MCF 10A (cell line): ENCODE data around the gene CDH11. TPM values are rescaled to one million over a fixed set of nuclear protein-coding genes. Genes with fewer than 3 reads are reported as not detected.

Source experiments
- BruUV-seq: library from RNA; stranded (reverse); fragments of 400-500 nt; replicated peaks from 2 replicates; lab custom pipeline; 2021; lab: Mats Ljungman, UMichigan
- CTCF ChIA-PET: fragments of 300-600 bp; sonication (Branson Sonifier 250); formaldehyde crosslinking; extraction: SDS; loops from one replicate; lab custom pipeline; 2021; ENCODE audit warnings: antibody characterized with exemption, inconsistent platforms; lab: Yijun Ruan, JAX
- POLR2A ChIA-PET: fragments of 300-600, 350-650 bp; sonication (Branson Sonifier 250); formaldehyde crosslinking; extraction: SDS; loops from one replicate; lab custom pipeline; 2020; ENCODE audit warnings: antibody characterized with exemption, inconsistent platforms; lab: Yijun Ruan, JAX
- DNase-seq: peaks from one replicate; pipeline ENCODE4 v3.0.0-alpha.2; 2018; ENCODE audit not compliant: unreplicated experiment
- H3K27ac Mint-ChIP-seq: one replicate; pipeline ENCODE4 v1.8.0; 2022; ENCODE audit warnings: mild to moderate bottlenecking, low read depth, mixed read lengths; ENCODE audit not compliant: unreplicated experiment
- H3K27me3 Mint-ChIP-seq: one replicate; pipeline ENCODE4 v1.8.0; 2022; ENCODE audit warnings: mixed read lengths; ENCODE audit not compliant: insufficient read depth, unreplicated experiment
- H3K36me3 Mint-ChIP-seq: one replicate; pipeline ENCODE4 v1.8.0; 2022; ENCODE audit warnings: mild to moderate bottlenecking, moderate library complexity, mixed read lengths; ENCODE audit not compliant: insufficient read depth, unreplicated experiment
- H3K4me1 Mint-ChIP-seq: one replicate; pipeline ENCODE4 v1.8.0; 2022; ENCODE audit warnings: mixed read lengths; ENCODE audit not compliant: insufficient read depth, unreplicated experiment
- H3K4me3 Mint-ChIP-seq: one replicate; pipeline ENCODE4 v1.8.0; 2022; ENCODE audit warnings: mild to moderate bottlenecking, moderate library complexity, mixed read lengths; ENCODE audit not compliant: unreplicated experiment
- H3K9me3 Mint-ChIP-seq: one replicate; pipeline ENCODE4 v1.8.0; 2022; ENCODE audit warnings: mixed read lengths; ENCODE audit not compliant: unreplicated experiment
- CTCF ChIP-seq: fragments of 200-600 bp; IDR thresholded peaks from one replicate; pipeline ENCODE4 v1.8.0; 2022; ENCODE audit warnings: antibody characterized with exemption, mild to moderate bottlenecking; ENCODE audit not compliant: unreplicated experiment
- intact Hi-C: fragments of 100-400 bp; cut with micrococcal nuclease; formaldehyde crosslinking; loops from 2 replicates; pipeline ENCODE4 v1.14.1; 2022
- total RNA-seq: library from RNA; stranded (reverse); gene quantifications from 2 replicates; pipeline ENCODE4 v1.2.3, GENCODE V29; 2022

The CDH11 gene
- total RNA-seq, 1 experiment from 2014 or later = 0.33 TPM

GRCh38 chr16:64950731-64951130 is 171.1 kb downstream of the CDH11 start:
- intact Hi-C loops = no loop called here
- Mint-ChIP-seq H3K9me3 (no peaks in the 10 kb centered on the region), H3K27me3 (no peaks in the 10 kb centered on the region), H3K27ac (no peak overlapping the region), H3K36me3 (no peaks in the 10 kb centered on the region), H3K4me1 (no peaks in the 10 kb centered on the region), H3K4me3 (no peak overlapping the region)
- DNase-seq = no peak
- CTCF ChIA-PET = no interaction called here
- POLR2A ChIA-PET = no interaction called here
- BruUV-seq = no TSS peak
- no peak for TF ChIP-seq CTCF

- no peaks in the 10 kb centered on the region for H3K27me3 Mint-ChIP-seq
- no peaks in the 10 kb centered on the region for H3K36me3 Mint-ChIP-seq
- DNase-seq = no peak
- H3K9me3 Mint-ChIP-seq = no peaks in the 10 kb centered on the region
- no peak overlapping the region for H3K27ac Mint-ChIP-seq
- H3K4me3 Mint-ChIP-seq = no peak overlapping the region
- CTCF ChIA-PET = interaction anchor here (0.6 kb wide), 1 partner anchor 818 kb away, joined by 3 read pairs; no protein-coding TSS in a partner anchor
- H3K4me1 Mint-ChIP-seq = no peaks in the 10 kb centered on the region
- no TSS peak for BruUV-seq
- no peak for TF ChIP-seq CTCF
- POLR2A ChIA-PET = no interaction called here
- intact Hi-C loops = no loop called here
These were observed 171.6 kb downstream of the CDH11 start for GRCh38 chr16:64950262-64950661.

- intact Hi-C loops = no loop called here
- ChIA-PET POLR2A (no interaction called here), CTCF (interaction anchor here (0.6 kb wide), 1 partner anchor 1735 kb away, joined by 3 read pairs; no protein-coding TSS in a partner anchor)
- no peak overlapping the region for H3K27ac Mint-ChIP-seq
- H3K27me3 Mint-ChIP-seq = no peaks in the 10 kb centered on the region
- no TSS peak for BruUV-seq
- H3K9me3 Mint-ChIP-seq = peaks cover 8% of the 10 kb centered on the region
- no peak for DNase-seq
- H3K36me3 Mint-ChIP-seq = no peaks in the 10 kb centered on the region
- H3K4me3 Mint-ChIP-seq = no peak overlapping the region
- no peaks in the 10 kb centered on the region for H3K4me1 Mint-ChIP-seq
- TF ChIP-seq CTCF = no peak
These were observed 173.8 kb downstream of the CDH11 start for GRCh38 chr16:64948056-64948455.

GRCh38 chr16:64947651-64948050 is 174.2 kb downstream of the CDH11 start:
- intact Hi-C loops = no loop called here
- H3K4me1 Mint-ChIP-seq = no peaks in the 10 kb centered on the region
- H3K27ac Mint-ChIP-seq = no peak overlapping the region
- ChIA-PET CTCF (interaction anchor here (0.5 kb wide), 1 partner anchor 1394 kb away, joined by 3 read pairs; no protein-coding TSS in a partner anchor), POLR2A (no interaction called here)
- H3K27me3 Mint-ChIP-seq = no peaks in the 10 kb centered on the region
- no TSS peak for BruUV-seq
- DNase-seq = no peak
- H3K9me3 Mint-ChIP-seq = peaks cover 8% of the 10 kb centered on the region
- no peaks in the 10 kb centered on the region for H3K36me3 Mint-ChIP-seq
- TF ChIP-seq CTCF = no peak
- H3K4me3 Mint-ChIP-seq = no peak overlapping the region
